HG03378 (cell line): ENCODE measurements around the gene QSOX1.

Experiments used
- ATAC-seq: cut with Tn5 transposase; IDR thresholded peaks from one replicate; pipeline ENCODE4 v1.9.1; 2021; ENCODE audit warnings: mild to moderate bottlenecking, moderate library complexity; ENCODE audit not compliant: unreplicated experiment

The QSOX1 gene

DNA sequence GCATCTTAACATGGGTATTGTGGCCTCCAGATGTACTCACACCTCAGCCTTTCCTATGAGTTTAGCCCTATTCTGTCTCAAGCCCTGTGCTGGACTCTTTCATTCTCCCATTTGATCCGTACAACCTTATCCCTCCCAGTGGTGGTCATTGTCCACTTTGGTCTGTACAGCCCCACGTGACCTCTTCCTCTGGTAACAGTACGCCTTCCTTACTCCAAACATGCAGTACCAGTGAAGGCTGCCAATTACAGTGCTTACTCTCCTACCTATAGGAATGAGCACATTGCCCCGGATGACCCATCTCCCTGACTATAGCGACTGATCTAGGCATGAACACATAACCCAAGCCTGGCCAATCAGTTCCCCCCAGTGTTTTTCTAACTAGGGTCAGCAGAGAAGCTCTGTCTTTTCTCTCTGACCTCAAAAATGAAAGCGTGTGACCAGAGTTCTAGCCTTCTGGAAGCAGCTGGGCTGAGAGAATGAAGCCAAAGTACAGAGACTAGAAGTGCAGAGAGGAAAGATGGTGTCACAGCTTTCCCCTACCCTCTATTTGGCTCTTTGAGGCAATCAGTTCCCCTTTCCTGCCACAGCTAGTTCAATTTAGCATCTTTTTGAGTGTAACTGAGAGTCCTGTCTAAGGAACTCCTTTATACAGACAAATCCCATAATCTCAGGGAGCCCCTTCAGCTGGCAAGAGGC, 9.9 kb upstream of the QSOX1 start:
- no peak for ATAC-seq

GRCh38 chr1:180145446-180145845, 9.2 kb upstream of the QSOX1 start:
- ATAC-seq, result no peak

GRCh38 chr1:180150982-180151381, 3.7 kb upstream of the QSOX1 start:
- ATAC-seq, result no peak

DNA sequence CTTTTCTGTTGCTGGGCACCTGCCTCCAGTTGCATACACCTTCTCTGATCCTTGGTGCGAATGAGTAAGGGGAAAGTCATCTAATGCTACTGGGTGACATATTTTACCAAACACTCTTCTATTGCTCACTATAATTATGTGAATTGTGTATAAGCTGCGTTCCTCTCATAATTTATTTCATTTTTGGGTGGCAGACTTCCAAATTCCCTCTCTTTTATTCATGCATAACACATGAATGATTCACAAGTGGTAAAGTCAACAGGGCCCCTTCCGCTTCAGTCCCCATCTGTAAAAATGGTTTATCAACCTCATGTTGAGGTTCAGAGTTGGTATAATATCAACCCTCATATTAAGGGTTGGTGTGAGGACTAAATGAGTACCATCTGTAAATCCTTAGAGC, 3.2 kb upstream of the QSOX1 start:
- no peak for ATAC-seq

DNA sequence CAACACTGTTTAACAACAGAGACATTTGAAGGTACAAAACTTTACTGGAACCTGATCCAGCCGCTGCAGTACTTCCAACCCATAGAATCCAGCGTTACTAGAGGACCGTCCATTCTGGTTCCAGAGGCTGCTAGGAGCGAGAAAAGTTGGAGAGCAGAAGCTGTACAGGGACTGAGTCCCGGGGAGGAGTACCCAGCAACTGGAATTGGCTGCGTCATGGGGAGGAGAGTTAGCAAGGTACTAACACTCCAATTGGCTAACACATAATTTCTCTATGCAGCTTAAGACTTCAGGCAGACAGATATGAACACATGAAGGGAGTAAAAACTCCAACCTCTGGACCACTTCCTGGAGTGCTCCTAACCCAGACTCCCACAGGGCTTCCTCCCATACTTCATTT, 2.1 kb upstream of the QSOX1 start:
- no peak for ATAC-seq

- ATAC-seq, result no peak
Measured at GRCh38 chr1:180153032-180153431, 1.6 kb upstream of the QSOX1 start.

DNA sequence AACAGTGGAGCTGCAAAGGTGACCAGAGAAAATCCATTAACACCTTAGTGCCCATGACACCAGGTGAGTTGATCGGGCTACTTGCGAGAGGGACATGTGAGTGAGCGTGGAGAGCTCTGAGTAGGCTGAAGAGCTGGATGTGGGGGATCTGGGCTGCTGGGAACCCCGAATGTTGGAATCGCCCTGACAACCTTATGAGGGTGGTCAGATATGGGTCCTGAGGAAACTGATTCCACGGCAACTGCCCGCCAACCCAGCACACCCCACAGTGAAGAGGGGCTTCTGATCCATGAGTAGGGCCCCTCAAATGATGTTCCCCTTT, 705 bp upstream of the QSOX1 start:
- ATAC-seq, result no peak

DNA sequence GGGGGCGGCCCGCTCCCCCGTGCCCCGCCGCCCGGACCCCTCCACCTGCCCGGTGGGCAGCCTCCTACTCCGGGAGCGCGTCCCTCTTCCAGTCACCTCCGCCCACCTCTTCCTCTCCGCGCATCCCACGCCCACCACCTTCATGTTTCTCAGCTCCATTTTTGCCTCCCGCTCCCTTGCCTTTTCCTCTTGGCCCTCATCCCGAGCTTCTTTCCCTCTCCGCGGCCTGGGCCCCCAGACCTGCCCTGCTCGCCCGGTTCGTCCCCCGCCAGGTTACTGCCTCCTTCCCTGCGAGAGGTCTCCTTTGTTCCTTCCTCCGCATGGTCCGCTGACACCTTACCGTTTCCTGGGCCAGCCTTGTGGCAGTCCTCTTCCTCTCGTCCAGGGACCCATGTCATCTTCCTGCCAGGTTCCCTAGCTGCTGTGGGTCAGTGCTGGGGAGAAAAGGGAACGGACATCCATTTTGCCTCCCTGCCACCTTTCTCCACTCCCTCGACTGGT, 563 bp downstream of the QSOX1 start:
- no peak for ATAC-seq

- ATAC-seq, result no peak
Measured at GRCh38 chr1:180156201-180156600, 1.5 kb downstream of the QSOX1 start.

GRCh38 chr1:180156631-180157091, 2.0 kb downstream of the QSOX1 start:
- no peak for ATAC-seq

DNA sequence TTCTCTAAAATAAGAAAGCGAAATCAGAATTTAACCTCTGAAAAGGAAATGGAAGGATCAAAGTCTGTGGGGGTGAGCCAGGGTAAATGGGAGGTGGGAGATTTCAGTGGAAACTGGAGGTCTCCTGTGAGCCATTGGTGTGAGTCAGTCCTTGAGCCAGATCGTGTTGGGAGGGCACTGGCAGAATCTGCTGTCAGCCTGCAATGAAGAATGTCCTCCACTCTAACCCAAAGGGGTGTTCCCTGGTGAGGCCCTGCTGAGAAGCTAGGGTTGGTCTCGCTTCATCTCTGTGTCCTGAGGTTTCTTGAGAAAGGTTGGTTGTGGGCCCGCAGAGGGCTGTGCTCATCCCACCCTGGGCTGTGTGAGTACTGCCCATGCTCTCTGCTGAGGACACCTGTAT, 2.4 kb downstream of the QSOX1 start:
- no peak for ATAC-seq

- no peak for ATAC-seq
Measured at GRCh38 chr1:180157576-180158057, 2.9 kb downstream of the QSOX1 start.

DNA sequence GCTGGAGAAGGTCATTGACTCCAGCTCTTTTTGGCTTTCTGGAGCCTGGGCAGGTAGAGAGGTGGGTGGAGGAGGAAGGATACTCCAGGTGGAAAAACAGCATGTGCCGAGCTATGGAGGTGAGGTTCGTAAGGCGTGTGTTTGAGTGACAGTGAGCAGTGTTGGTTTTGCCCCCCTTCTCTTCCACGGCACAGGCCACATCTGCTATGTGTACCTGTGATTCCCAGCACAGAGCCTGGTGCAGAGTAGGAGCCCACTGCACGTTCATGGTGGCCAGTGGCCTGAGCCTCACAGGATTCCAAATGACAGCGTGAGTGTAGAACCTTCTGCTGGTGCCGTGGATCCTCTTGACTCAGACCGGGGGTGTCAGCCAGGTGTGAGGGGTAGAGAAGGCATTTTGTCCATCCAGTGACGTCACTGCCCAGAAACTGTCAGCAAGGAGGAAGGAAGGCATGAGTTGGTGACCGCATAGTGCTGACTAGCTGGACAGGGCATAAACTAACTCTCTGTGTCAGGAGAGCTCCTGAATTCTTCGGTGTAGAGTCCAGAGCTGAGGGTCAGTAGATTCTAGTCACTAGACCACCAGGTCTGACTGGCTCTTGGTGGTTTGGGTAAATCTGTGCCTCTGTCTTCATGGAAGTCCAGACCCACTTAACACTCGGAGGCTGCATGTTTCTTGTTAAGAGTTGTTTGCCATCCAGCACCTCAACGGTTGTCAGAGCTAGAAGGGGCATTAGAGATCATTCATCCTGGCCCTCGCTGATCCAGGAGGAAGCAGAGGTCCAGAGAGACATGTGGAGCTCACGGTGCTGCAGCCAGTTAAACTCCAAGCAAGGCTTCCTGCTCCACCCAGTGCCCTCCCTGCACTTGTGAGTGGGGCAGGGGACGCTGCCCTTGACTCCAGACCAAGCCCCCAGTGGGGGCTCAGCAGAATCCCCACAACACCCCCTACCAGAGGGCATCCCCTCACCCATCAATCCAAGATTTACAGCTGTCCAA, 3.8 kb downstream of the QSOX1 start:
- no peak for ATAC-seq

DNA sequence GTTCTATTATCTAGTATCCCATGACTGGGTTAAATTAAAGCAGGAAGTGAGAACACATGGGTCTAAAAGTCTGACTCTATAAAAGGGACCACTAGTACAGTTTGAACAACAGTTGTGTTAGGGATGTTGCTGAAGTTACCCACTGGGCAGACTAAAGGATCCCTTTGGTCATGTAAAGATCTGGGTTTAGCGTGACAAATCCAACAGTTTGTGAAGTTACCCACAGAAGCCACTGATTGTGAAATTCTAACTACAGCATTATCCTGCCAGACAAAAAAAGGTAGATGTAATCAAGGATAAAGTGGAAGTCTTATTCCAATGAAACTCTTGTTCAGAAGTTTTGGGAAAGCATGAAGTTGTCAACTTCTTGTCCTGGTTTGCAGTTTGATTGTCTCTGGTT, 5.7 kb downstream of the QSOX1 start:
- ATAC-seq, result no peak

- no peak for ATAC-seq
Measured at GRCh38 chr1:180163041-180163440, 8.4 kb downstream of the QSOX1 start.

- ATAC-seq, result no peak
Measured at GRCh38 chr1:180165096-180165495, 10.4 kb downstream of the QSOX1 start.

DNA sequence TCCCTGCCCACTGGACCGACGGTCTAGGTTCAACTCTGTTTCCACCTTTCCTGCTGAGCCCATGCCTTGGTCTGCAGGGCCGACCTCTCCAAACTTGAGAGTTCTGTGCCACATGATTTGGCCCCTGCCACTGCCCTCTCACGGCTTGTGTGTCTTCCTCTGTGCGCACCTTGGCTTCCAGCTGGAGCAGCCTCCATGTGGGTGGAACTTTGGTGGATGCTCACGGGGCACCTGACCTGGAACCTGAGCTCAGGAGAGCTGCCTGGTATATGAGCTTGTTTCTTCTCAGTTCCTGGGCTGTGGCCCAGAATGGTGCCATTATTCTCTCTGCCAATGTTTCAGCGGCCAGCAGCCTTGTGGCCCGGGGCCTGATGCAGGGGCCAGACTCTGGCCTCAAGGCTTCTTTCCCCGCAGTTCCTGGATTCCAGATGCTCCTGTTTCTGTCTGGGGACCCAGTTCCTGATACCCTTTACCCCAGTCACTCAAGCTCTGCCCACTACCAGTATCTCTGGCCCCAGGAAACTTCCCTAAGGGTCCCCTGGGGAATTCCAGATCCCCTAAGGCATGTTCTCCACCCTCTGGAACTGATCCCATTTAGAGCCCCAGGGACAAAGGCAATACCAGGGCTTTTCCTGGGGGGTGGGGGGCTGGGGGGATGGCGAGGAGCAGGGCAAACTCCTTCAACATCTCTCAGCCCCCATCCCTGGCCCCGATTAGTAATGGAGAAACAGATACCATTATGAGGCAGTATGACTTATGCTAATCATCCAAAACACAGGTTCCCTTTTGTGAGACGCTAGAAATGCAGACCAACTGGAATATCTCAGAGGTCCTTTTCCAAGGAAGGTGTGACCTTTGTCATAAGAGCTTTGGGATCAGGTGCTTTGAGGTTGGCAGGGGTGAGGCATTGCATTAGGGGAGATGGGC, 11.1 kb downstream of the QSOX1 start:
- ATAC-seq, result no peak

- no peak for ATAC-seq
Measured at GRCh38 chr1:180166436-180166800, 11.7 kb downstream of the QSOX1 start.

DNA sequence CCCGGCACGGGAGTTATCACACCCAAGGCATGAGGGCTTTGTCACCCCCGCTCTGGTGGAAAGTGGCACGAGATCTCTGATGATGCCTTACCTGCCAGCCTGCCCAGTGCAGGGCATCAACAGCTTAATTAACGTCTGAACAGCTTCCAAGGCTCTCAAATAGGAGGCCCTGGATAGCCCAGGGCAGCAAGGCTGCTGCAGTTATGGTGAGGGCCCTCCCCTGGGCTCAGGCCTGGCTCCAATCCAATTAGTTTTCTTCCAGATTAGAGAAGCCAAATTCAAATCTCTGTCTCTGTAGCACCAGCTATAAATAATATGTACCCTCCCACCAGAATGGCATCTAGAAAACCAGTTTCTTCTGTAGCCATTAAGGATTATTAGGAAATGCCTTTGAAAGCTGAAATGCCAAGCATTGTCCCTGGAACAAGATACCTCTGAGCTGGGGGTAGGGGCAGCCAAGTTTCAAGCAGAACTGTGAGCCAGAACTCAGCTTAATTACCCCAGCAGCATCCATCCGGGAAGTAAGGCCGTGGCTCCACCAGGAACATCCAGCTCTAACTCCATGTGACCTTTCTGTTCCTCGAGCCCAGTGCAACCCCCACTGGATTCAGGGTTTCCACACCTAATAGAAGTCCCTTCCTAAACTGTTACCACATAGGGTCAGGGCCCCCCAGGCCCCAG, 12.5 kb downstream of the QSOX1 start:
- ATAC-seq, result no peak
